GM12864 (cell line): Measurements from ENCODE around the gene KCNK4.

Source experiments
- DNase-seq: peaks from one replicate; pipeline ENCODE4 v3.0.0-alpha.2; 2011; ENCODE audit warnings: low read depth
- H3K4me3 ChIP-seq: 2 replicates; pipeline ENCODE4 v1.5.1; 2011; ENCODE audit warnings: mild to moderate bottlenecking, low read depth, low read length, control low read depth
- CTCF ChIP-seq: IDR thresholded peaks from 2 replicates; pipeline ENCODE4 v1.5.1; 2011; ENCODE audit warnings: low read depth, mild to moderate bottlenecking, moderate library complexity, low read length, control low read depth, inconsistent platforms; ENCODE audit errors: missing control alignments

KCNK4 gene

GRCh38 chr11:64291262-64291751 is at the start of gene KCNK4:
Gene KCNK4, plus strand, starts transcription at chr11:64291302. Its CDS starts 1,717 bp downstream, at chr11:64293019.
- H3K4me3 ChIP-seq, result no peak within 1 kb of the TSS; the same call in 1 of the 2 replicates

GRCh38 chr11:64241491-64242374 is 49.4 kb upstream of the KCNK4 start:
- peak overlapping the region; percentile 94 for H3K4me3 ChIP-seq
- peak; percentile 92 for DNase-seq
- peak; percentile 9 for TF ChIP-seq CTCF

More at GRCh38 chr11:64291262-64291751, at the start of gene KCNK4:
- no peak for DNase-seq
- no peak for TF ChIP-seq CTCF

- DNase-seq, result no peak
- TF ChIP-seq CTCF, result no peak
- no peak overlapping the region; the same call in 1 of the 2 replicates for H3K4me3 ChIP-seq
These were observed 47.8 kb upstream of the KCNK4 start for GRCh38 chr11:64243236-64243854.

GRCh38 chr11:64244107-64244506 is 47.0 kb upstream of the KCNK4 start:
- TF ChIP-seq CTCF, result no peak
- no peak for DNase-seq
- H3K4me3 ChIP-seq, result no peak overlapping the region

GRCh38 chr11:64244966-64245365 is 46.1 kb upstream of the KCNK4 start:
- no peak for DNase-seq
- no peak for TF ChIP-seq CTCF
- H3K4me3 ChIP-seq, result peak overlapping the region; percentile 86

- no peak for DNase-seq
- H3K4me3 ChIP-seq, result peak overlapping the region; percentile 86
- no peak for TF ChIP-seq CTCF
These were observed 45.7 kb upstream of the KCNK4 start for GRCh38 chr11:64245401-64245796.
